Left ventricle myocardium inferior (tissue), 1 donor: ENCODE results near the gene MORN3. TPM values are rescaled to one million over a fixed set of nuclear protein-coding genes. Genes with fewer than 3 reads are reported as not detected.
"Not testable (repeated sequence)": the region's sequence is repeated elsewhere in the genome, so short reads cannot be mapped to it uniquely, and the experiment has no call there.

Source experiments
- DNase-seq: peaks from one replicate; pipeline ENCODE4 v3.0.0-alpha.2; 2020
- H3K27ac ChIP-seq: fragments of 200-600 bp; replicated peaks from 2 replicates; pipeline ENCODE4 v1.8.0; 2021
- H3K27me3 ChIP-seq: fragments of 200-600 bp; 2 replicates; pipeline ENCODE4 v1.8.0; 2021; ENCODE audit warnings: low read depth
- H3K36me3 ChIP-seq: fragments of 200-600 bp; 2 replicates; pipeline ENCODE4 v1.8.0; 2021
- H3K4me1 ChIP-seq: fragments of 200-600 bp; 2 replicates; pipeline ENCODE4 v1.8.0; 2021
- H3K4me3 ChIP-seq: fragments of 200-600 bp; 2 replicates; pipeline ENCODE4 v1.8.0; 2021; ENCODE audit warnings: mild to moderate bottlenecking, moderate library complexity
- H3K9me3 ChIP-seq: fragments of 200-600 bp; replicated peaks from 2 replicates; pipeline ENCODE4 v1.8.0; 2021
- CTCF ChIP-seq: fragments of 200-600 bp; IDR thresholded peaks from 2 replicates; pipeline ENCODE4 v1.8.0; 2021; ENCODE audit warnings: antibody characterized with exemption, mild to moderate bottlenecking, borderline replicate concordance
- intact Hi-C: fragments of 100-400 bp; cut with micrococcal nuclease; formaldehyde crosslinking; loops from one replicate; pipeline ENCODE4 v1.11.0; 2022
- long read RNA-seq: library from polyadenylated mRNA; unstranded; transcript quantifications from one replicate; pipeline ENCODE4 v2.0.0, GENCODE V29; 2021
- total RNA-seq: library from RNA; stranded (reverse); fragmentation: NEBNext Ultra II Directional; extraction: Animal tissue kit (Norgen Biotek cat#: 25700); gene quantifications from one replicate; pipeline ENCODE4 v1.2.1, GENCODE V29; 2021
- donor health status: DM: no; HTN: yes; CAD: no; lungs with severe emphysema.

Gene MORN3, protein sequence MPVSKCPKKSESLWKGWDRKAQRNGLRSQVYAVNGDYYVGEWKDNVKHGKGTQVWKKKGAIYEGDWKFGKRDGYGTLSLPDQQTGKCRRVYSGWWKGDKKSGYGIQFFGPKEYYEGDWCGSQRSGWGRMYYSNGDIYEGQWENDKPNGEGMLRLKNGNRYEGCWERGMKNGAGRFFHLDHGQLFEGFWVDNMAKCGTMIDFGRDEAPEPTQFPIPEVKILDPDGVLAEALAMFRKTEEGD
- not detected for total RNA-seq
- long read RNA-seq: 0 reads

GRCh38 chr12:121669521-121669900, at the start of gene MORN3:
Gene MORN3, minus strand, starts transcription at chr12:121669654. Its CDS starts 171 bp downstream, at chr12:121669483.
- Histone ChIP-seq H3K9me3 (no peaks in the 10 kb centered on the region), H3K27ac (no peak within 1 kb of the TSS), H3K27me3 (peaks cover 4% of the 10 kb centered on the region), H3K4me1 (peaks cover 8% of the 10 kb centered on the region), H3K36me3 (no peaks in the 10 kb centered on the region), H3K4me3 (no peak within 1 kb of the TSS)
- intact Hi-C loops: no loop called here
- DNase-seq: no peak
- no peak for TF ChIP-seq CTCF

GRCh38 chr12:121718653-121719239, 49.3 kb upstream of the MORN3 start:
- intact Hi-C loops: no loop called here
- peaks cover 12% of the 10 kb centered on the region for H3K4me1 ChIP-seq
- DNase-seq: no peak
- no peak overlapping the region for H3K4me3 ChIP-seq
- no peak overlapping the region for H3K27ac ChIP-seq
- H3K9me3 ChIP-seq: no peaks in the 10 kb centered on the region
- H3K27me3 ChIP-seq: no peaks in the 10 kb centered on the region
- TF ChIP-seq CTCF: no peak
- no peaks in the 10 kb centered on the region for H3K36me3 ChIP-seq

DNA sequence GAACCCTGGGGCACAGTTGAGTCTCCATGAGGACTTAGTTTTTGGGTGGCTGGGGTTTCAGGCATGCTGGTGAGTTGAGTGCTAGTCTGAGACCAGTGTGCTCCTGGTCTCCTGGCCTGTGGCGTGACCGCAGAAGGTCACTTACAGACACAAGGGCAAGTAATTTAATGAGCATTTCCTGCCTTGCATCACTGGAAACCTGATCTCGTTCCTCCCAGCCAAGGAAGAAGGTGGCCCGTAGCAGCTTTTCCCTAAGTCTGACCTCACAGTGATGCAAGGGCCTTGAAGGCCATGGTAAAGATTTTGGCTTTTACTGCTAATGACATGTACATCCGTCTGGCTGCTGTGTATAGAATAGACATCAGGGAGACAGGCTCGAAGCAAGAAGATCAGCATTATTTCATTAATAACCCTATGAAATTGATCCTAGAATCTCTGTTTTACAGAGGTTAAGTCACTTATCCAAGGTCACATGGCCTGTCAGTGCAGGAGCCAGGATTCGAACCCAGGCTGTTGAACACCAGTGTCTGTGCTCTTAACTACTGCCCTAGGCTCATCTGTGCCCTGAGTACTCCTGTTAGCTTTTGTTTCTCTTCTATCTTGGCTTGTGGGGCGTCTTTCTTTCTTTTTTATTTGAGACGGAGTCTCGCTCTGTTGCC, 47.7 kb upstream of the MORN3 start:
- Histone ChIP-seq H3K36me3 (no peaks in the 10 kb centered on the region), H3K27ac (peak overlapping the region; percentile 11), H3K9me3 (no peaks in the 10 kb centered on the region), H3K4me1 (peaks cover 25% of the 10 kb centered on the region), H3K27me3 (no peaks in the 10 kb centered on the region), H3K4me3 (no peak overlapping the region)
- no peak for DNase-seq
- intact Hi-C loops: no loop called here
- TF ChIP-seq CTCF: no peak

GRCh38 chr12:121715862-121716435, 46.5 kb upstream of the MORN3 start:
- H3K4me3 ChIP-seq: no peak overlapping the region
- intact Hi-C loops: no loop called here
- peaks cover 35% of the 10 kb centered on the region for H3K4me1 ChIP-seq
- no peak for DNase-seq
- no peak overlapping the region for H3K27ac ChIP-seq
- no peak for TF ChIP-seq CTCF
- no peaks in the 10 kb centered on the region for H3K27me3 ChIP-seq
- no peaks in the 10 kb centered on the region for H3K36me3 ChIP-seq
- no peaks in the 10 kb centered on the region for H3K9me3 ChIP-seq

GRCh38 chr12:121715055-121715454, 45.6 kb upstream of the MORN3 start:
- H3K27ac ChIP-seq: peak overlapping the region; percentile 97
- H3K4me3 ChIP-seq, H3K27me3 ChIP-seq, intact Hi-C loops, DNase-seq, H3K36me3 ChIP-seq, H3K9me3 ChIP-seq: not testable (repeated sequence)
- H3K4me1 ChIP-seq: peaks cover 35% of the 10 kb centered on the region
